ENCODE data around the gene KANSL1.

- no peak for TF ChIP-seq CTCF (conservative IDR thresholded peaks at IDR 0.05; ENCODE audit: low read depth, low read length)
- TF ChIP-seq EZH2 (IDR thresholded peaks at IDR 0.05; ENCODE audit: low read length, unreplicated experiment) = no peak
- no peak for TF ChIP-seq EZH2phosphoT487 (IDR thresholded peaks at IDR 0.05; ENCODE audit: borderline replicate concordance, low read length)
Observed at GRCh38 chr17:46057366-46057765, 135.9 kb downstream of the KANSL1 start.

Data from PC-3 (cell line).